Left renal cortex interstitium (tissue), 4 donors: ENCODE data around the gene FYN. TPM values are rescaled to one million over a fixed set of nuclear protein-coding genes. Genes with fewer than 3 reads are reported as not detected.

Experiments used
- DNase-seq, 4 donors: peaks; one replicate each; pipeline ENCODE4 v3.0.0-alpha.2; 2013; ENCODE audit warnings: low read depth in 4 of 4, low spot score in 2 of 4, missing footprints in 1 of 4
- polyA plus RNA-seq, 4 donors: library from polyadenylated mRNA; unstranded; fragments of 120-200 nt; gene quantifications; one replicate each; pipeline ENCODE4 v1.2.1, GENCODE V29; 2013; ENCODE audit not compliant: insufficient read length in 4 of 4

FYN gene
- polyA plus RNA-seq, 4 donors, result 150 to 173 (median 158) TPM

GRCh38 chr6:111885373-111886027, 12.2 kb upstream of the FYN start:
- DNase-seq, result no peak

- DNase-seq, result no peak
Observed at GRCh38 chr6:111884068-111884467, 10.8 kb upstream of the FYN start.

GRCh38 chr6:111880181-111880888, 7.1 kb upstream of the FYN start:
- no peak for DNase-seq

GRCh38 chr6:111875741-111876140, 2.5 kb upstream of the FYN start:
- no peak for DNase-seq

- DNase-seq, result peak in 2 of 4 donors; percentile 8 to 21
Observed at GRCh38 chr6:111874025-111874415, 768 bp upstream of the FYN start.

GRCh38 chr6:111872401-111873177, 663 bp downstream of the FYN start:
- DNase-seq, result peak in 3 of 4 donors; percentile 13 to 51 (median 46)

GRCh38 chr6:111871725-111872400, 1.4 kb downstream of the FYN start:
- peak in 3 of 4 donors; percentile 50 to 66 (median 65) for DNase-seq

GRCh38 chr6:111871207-111871606, 2.0 kb downstream of the FYN start:
- peak in 2 of 4 donors; percentile 15 to 23 for DNase-seq

- DNase-seq, result no peak
Observed at GRCh38 chr6:111870742-111871064, 2.5 kb downstream of the FYN start.

GRCh38 chr6:111870051-111870741, 3.1 kb downstream of the FYN start:
- no peak for DNase-seq

- no peak for DNase-seq
Observed at GRCh38 chr6:111866857-111867256, 6.4 kb downstream of the FYN start.

- no peak for DNase-seq
Observed at GRCh38 chr6:111865909-111866546, 7.2 kb downstream of the FYN start.

GRCh38 chr6:111865049-111865585, 8.1 kb downstream of the FYN start:
- DNase-seq, result no peak

- no peak for DNase-seq
Observed at GRCh38 chr6:111864138-111865048, 8.9 kb downstream of the FYN start.

- no peak for DNase-seq
Observed at GRCh38 chr6:111862741-111863140, 10.5 kb downstream of the FYN start.

GRCh38 chr6:111862314-111862713, 10.9 kb downstream of the FYN start:
- no peak for DNase-seq

- DNase-seq, result no peak
Observed at GRCh38 chr6:111861431-111861885, 11.8 kb downstream of the FYN start.

GRCh38 chr6:111858347-111858746, 14.9 kb downstream of the FYN start:
- no peak for DNase-seq
